HEK293T (cell line): ENCODE data around the gene AMPD3.

Experiments
- CTCF ChIA-PET: fragments of 350-600 bp; formaldehyde crosslinking; extraction: SDS; loops from one replicate; lab custom pipeline; 2021; ENCODE audit warnings: antibody characterized with exemption, inconsistent platforms; lab: Yijun Ruan, JAX
- POLR2A ChIA-PET: fragments of 350-600 bp; formaldehyde crosslinking; extraction: SDS; loops from one replicate; lab custom pipeline; 2020; ENCODE audit warnings: antibody characterized with exemption, inconsistent platforms; lab: Yijun Ruan, JAX
- DNase-seq: peaks from one replicate; pipeline ENCODE4 v3.0.0; 2012; ENCODE audit warnings: mixed read lengths; ENCODE audit errors: extremely low spot score
- ARNT ChIP-seq: fragments of 450-650 bp; IDR thresholded peaks from 2 replicates; pipeline ENCODE4 v1.6.1; 2017; ENCODE audit warnings: mild to moderate bottlenecking
- BHLHE40 ChIP-seq: fragments of 450-650 bp; IDR thresholded peaks from 2 replicates; pipeline ENCODE4 v1.6.1; 2016; ENCODE audit warnings: mild to moderate bottlenecking, moderate library complexity, borderline replicate concordance
- CTBP1 ChIP-seq: fragments of 450-650 bp; IDR thresholded peaks from 2 replicates; pipeline ENCODE4 v1.6.1; 2016; ENCODE audit warnings: borderline replicate concordance
- ELF4 ChIP-seq: fragments of 450-650 bp; IDR thresholded peaks from 2 replicates; pipeline ENCODE4 v1.6.1; 2017; ENCODE audit warnings: antibody characterized with exemption
- FOXA1 ChIP-seq: fragments of 450-650 bp; IDR thresholded peaks from 2 replicates; pipeline ENCODE4 v1.6.1; 2016; ENCODE audit warnings: mild to moderate bottlenecking
- FOXK2 ChIP-seq: fragments of 450-650 bp; IDR thresholded peaks from 2 replicates; pipeline ENCODE4 v1.6.1; 2016; ENCODE audit warnings: mild to moderate bottlenecking
- FOXM1 ChIP-seq: fragments of 450-650 bp; IDR thresholded peaks from 2 replicates; pipeline ENCODE4 v1.6.1; 2017; ENCODE audit warnings: mild to moderate bottlenecking, borderline replicate concordance
- HDGF ChIP-seq: fragments of 450-650 bp; IDR thresholded peaks from 2 replicates; pipeline ENCODE4 v1.6.1; 2017; ENCODE audit warnings: antibody characterized with exemption, borderline replicate concordance
- L3MBTL2 ChIP-seq: fragments of 450-650 bp; conservative IDR thresholded peaks from 2 replicates; pipeline ENCODE4 v1.6.1; 2016; ENCODE audit warnings: mild to moderate bottlenecking
- LEF1 ChIP-seq: fragments of 450-650 bp; IDR thresholded peaks from 2 replicates; pipeline ENCODE4 v1.6.1; 2017; ENCODE audit warnings: mild to moderate bottlenecking, borderline replicate concordance
- NFRKB ChIP-seq: fragments of 450-650 bp; IDR thresholded peaks from 2 replicates; pipeline ENCODE4 v1.6.1; 2016; ENCODE audit warnings: mild to moderate bottlenecking, moderate library complexity
- PKNOX1 ChIP-seq: fragments of 450-650 bp; IDR thresholded peaks from 2 replicates; pipeline ENCODE4 v1.6.1; 2016
- SP1 ChIP-seq: fragments of 450-650 bp; IDR thresholded peaks from 2 replicates; pipeline ENCODE4 v1.6.1; 2017
- SUZ12 ChIP-seq: fragments of 450-650 bp; IDR thresholded peaks from 2 replicates; pipeline ENCODE4 v1.6.1; 2016; ENCODE audit warnings: mild to moderate bottlenecking
- TARDBP ChIP-seq: fragments of 450-650 bp; IDR thresholded peaks from 2 replicates; pipeline ENCODE4 v1.6.1; 2016
- ZNF384 ChIP-seq: fragments of 450-650 bp; IDR thresholded peaks from 2 replicates; pipeline ENCODE4 v1.6.1; 2016

Gene AMPD3

GRCh38 chr11:10503221-10503620 lies 48.2 kb downstream of the AMPD3 start:
- ChIA-PET POLR2A (no interaction called here), CTCF (no interaction called here)
- TF ChIP-seq ZNF384 (no peak), ARNT (no peak), SP1 (no peak), SUZ12 (no peak), FOXA1 (no peak), TARDBP (no peak), BHLHE40 (no peak)
- no peak for DNase-seq

- no peak for TF ChIP-seq ARNT
- no peak for TF ChIP-seq TARDBP
- TF ChIP-seq ELF4, result no peak
- TF ChIP-seq SUZ12, result no peak
- TF ChIP-seq NFRKB, result no peak
- TF ChIP-seq FOXM1, result no peak
- no peak for TF ChIP-seq PKNOX1
- no peak for TF ChIP-seq BHLHE40
- TF ChIP-seq FOXK2, result no peak
- TF ChIP-seq CTBP1, result no peak
- no peak for TF ChIP-seq FOXA1
- no peak for TF ChIP-seq ZNF384
- no peak for DNase-seq
- ChIA-PET POLR2A (no interaction called here), CTCF (no interaction called here)
Measured at GRCh38 chr11:10503777-10504480, 48.9 kb downstream of the AMPD3 start.

- ChIA-PET CTCF (no interaction called here), POLR2A (no interaction called here)
- DNase-seq, result no peak
- TF ChIP-seq BHLHE40 (no peak), NFRKB (no peak), L3MBTL2 (no peak), FOXA1 (no peak), TARDBP (no peak), PKNOX1 (no peak), LEF1 (no peak), SUZ12 (no peak), FOXK2 (no peak), ZNF384 (no peak), ELF4 (no peak), HDGF (no peak), FOXM1 (no peak), SP1 (no peak), ARNT (no peak)
Measured at GRCh38 chr11:10504490-10504889, 49.4 kb downstream of the AMPD3 start.

GRCh38 chr11:10505278-10506007 lies 50.4 kb downstream of the AMPD3 start:
- CTCF ChIA-PET, result no interaction called here
- no peak for TF ChIP-seq CTBP1
- POLR2A ChIA-PET, result interaction anchor here (0.6 kb wide), 1 partner anchor 607 kb away, joined by 3 read pairs; no protein-coding TSS in a partner anchor
- DNase-seq, result no peak

GRCh38 chr11:10506008-10506370 lies 50.9 kb downstream of the AMPD3 start:
- CTCF ChIA-PET, result no interaction called here
- TF ChIP-seq FOXK2, result no peak
- TF ChIP-seq L3MBTL2, result no peak
- TF ChIP-seq SUZ12, result no peak
- TF ChIP-seq SP1, result no peak
- TF ChIP-seq HDGF, result no peak
- no peak for TF ChIP-seq PKNOX1
- no peak for TF ChIP-seq NFRKB
- TF ChIP-seq ZNF384, result no peak
- TF ChIP-seq CTBP1, result no peak
- no peak for TF ChIP-seq ELF4
- no peak for TF ChIP-seq FOXM1
- no peak for DNase-seq
- POLR2A ChIA-PET, result interaction anchor here (0.6 kb wide), 1 partner anchor 608 kb away, joined by 3 read pairs; no protein-coding TSS in a partner anchor

GRCh38 chr11:10511181-10511621 lies 56.1 kb downstream of the AMPD3 start:
- CTCF ChIA-PET, result no interaction called here
- POLR2A ChIA-PET, result no interaction called here
- TF ChIP-seq FOXM1 (no peak), ARNT (no peak)
- DNase-seq, result no peak

GRCh38 chr11:10514202-10514601 lies 59.1 kb downstream of the AMPD3 start:
- TF ChIP-seq FOXA1 (no peak), NFRKB (no peak), ZNF384 (no peak), TARDBP (no peak), BHLHE40 (no peak), L3MBTL2 (no peak), FOXK2 (no peak), FOXM1 (no peak), HDGF (no peak)
- POLR2A ChIA-PET, result no interaction called here
- no peak for DNase-seq
- CTCF ChIA-PET, result no interaction called here
